NCI-H82 treated with DMSO at 0.1 percent for 48 hours (cell line): ENCODE measurements around the gene PICK1.

Source experiments
- DNase-seq: peaks from one replicate; lab custom pipeline; 2025; ENCODE audit not compliant: unreplicated experiment; lab: John Stamatoyannopoulos, UW

The PICK1 gene

GRCh38 chr22:38086001-38086845, 29.0 kb downstream of the PICK1 start:
- no peak for DNase-seq

DNA sequence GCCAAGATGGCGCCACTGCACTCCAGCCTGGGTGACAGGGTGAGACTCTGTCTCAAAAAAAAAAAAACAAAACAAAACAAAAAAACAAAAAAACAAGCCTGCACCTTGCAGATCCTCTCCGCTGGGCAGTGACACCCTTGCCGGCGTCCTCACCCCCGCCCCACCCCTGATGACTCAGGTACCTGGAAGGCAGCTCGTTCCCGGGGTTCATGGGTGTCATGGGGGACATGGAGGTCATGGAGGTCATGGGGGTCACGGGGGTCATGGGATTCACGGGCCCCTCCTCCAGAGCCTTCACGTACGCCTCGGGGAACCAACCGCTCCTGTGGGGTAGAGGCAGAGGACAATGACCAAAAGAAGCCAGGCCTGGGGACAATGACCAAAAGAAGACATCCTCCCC, 29.7 kb downstream of the PICK1 start:
- no peak for DNase-seq

GRCh38 chr22:38087855-38088254, 30.7 kb downstream of the PICK1 start:
- no peak for DNase-seq

DNA sequence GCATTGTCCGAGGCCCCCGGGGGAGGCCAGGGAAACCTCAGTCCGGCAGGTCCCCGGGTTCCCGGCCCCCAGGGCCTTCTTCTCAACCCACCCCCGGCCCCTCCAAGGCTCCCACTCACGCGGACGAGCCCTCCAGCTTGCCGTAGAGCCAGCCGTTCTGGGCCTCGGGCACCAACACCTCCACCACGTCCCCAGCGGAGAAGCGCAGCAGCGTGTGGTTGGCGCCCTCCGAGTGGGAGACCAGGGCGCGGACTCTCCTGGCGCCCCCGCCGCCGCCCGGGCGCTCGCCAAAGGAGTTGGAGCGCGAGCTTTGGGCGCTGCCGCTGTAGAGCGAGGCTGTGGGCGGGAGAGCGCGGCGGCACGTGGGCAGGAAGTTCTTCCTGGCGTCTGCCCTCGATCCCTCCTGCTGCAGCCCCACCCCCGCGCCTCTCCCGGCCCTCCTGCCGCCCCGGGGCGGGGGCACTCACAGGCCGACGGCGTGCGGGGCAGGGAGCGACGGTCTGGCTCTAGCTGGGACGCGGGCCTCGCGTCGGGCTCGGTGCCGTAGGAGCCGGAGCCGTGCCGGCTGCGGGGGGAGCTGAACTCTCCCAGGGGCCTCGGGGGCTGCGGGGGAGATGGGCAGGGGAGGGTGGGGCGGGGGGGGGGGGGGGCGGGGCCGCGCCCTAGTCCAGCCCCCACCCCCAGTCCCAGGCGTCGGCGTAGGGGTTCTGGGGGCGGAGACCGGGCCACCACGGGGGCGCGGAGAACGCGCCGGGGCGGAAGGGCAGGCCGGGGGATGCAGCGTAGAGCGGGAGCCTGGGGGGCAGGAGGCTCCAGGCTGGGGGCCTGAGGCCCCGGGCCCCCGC, 31.6 kb downstream of the PICK1 start:
- DNase-seq = no peak

DNA sequence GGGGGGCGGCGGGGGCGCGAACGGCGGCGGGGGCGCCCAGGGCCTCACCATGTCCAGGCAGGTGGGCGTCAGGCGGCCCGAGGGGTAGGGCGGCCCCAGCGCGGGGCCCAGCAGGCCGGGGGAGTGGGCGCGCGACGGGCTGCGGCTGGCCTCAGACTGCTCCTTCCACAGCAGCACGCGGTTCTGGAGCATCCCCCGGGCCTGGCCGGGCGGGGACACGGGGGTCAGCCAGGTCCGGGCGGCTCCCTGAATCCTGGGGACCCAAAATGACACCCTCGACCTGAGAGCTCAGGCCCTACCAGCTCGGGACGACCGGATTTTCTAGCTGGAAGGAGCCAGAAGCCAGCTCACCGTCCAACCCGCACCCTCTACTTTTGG, 32.3 kb downstream of the PICK1 start:
- no peak for DNase-seq

- no peak for DNase-seq
Measured at GRCh38 chr22:38097058-38097457, 39.9 kb downstream of the PICK1 start.

DNA sequence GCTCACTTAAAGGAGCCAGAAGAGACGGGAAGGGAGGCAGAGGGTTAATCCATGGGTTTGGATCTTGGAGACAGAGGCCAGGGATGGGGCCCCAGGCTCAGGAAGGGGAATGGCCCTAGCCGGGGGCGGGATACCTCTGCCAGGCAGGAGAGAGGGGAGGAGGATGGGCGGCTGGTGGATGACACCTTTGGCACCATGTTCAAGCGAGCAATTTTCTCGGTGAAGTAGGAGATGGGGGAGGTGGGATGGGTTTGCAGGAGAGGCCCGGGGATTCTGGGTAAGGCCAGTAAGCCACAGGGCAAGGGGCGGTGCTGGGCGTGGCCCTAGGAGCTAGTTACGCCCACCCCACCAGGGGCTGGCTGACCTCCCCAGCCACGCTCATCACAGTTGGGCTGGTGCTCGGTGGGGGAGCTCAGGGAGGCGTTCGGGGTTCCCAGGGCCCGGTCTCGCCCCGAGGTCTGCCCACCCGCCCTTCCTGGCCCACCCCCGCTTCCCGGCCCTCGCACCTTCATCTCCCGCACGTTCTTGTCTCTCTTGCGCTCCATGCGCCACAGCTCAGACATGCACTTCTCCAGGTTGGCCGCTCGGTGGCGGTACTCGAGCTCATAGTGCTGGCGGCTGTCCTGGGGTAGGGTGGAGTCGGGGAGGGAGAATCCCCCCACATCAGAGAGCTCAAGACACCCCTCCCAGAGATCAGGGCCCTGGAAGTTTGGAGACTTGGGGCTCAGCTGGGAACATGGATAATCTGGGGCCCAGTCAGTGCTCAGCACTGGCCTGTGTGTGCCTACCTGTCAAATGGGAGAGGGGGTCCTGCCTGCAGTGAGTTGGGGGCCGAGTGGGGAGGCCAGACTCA, 40.6 kb downstream of the PICK1 start:
- no peak for DNase-seq

DNA sequence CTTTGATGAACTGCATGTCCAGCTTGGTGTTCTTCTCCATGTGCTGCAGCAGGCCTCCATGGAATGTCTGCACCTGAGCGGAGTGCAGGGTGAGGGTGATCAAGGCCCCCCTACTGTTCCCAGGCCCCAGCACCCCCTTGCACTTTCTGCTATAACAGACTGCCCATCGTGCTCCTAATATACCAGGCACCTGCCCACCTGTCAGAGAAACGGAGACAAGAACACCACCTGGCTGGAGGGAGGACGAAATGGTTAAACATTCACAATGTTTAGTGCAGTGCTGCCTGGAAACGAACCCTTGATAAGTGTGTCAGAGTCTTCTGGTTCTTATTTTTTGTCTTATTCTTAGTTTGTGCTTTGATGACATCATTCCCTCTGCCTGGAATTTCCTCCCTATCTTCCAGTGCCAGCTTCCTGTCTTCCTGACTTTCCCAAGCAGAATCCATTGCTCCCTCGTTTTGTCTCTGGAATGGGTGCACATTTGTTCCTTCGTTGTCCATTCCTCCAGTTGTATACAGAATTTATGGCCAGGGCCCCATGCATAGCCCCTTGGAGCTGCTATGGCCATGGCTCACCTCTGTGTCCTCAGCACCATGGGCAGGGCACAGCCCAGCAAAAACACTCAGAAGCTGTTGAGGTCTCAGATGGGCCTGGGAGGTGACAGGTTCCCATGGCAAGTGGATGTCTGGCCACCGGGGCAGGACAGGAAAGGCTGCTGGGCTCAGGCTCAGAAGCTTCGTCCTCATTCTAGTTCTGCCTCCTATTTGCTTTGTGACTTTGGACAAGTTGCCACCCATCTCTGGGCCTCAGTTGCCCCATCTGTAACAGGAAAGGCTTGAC, 41.4 kb downstream of the PICK1 start:
- no peak for DNase-seq

DNA sequence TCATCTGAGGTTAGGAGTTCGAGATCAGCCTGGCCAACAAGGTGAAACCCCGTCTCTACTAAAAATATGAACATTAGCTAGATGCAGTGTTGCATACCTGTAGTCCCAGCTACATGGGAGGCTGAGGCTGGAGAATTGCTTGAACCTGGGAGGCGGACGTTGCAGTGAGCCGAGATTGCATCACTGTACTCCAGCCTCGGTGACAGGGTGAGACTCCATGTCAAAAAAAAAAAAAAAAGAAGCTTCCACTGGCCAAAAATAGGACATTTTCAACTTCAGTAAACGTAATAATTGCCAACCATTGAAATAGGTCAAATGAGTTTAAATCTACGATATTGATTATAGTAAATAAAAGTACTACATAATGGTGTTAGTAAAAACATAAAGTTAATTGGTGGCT, 46.4 kb downstream of the PICK1 start:
- no peak for DNase-seq

GRCh38 chr22:38104084-38104483, 46.9 kb downstream of the PICK1 start:
- no peak for DNase-seq

GRCh38 chr22:38106814-38107578, 49.8 kb downstream of the PICK1 start:
- DNase-seq = no peak

DNA sequence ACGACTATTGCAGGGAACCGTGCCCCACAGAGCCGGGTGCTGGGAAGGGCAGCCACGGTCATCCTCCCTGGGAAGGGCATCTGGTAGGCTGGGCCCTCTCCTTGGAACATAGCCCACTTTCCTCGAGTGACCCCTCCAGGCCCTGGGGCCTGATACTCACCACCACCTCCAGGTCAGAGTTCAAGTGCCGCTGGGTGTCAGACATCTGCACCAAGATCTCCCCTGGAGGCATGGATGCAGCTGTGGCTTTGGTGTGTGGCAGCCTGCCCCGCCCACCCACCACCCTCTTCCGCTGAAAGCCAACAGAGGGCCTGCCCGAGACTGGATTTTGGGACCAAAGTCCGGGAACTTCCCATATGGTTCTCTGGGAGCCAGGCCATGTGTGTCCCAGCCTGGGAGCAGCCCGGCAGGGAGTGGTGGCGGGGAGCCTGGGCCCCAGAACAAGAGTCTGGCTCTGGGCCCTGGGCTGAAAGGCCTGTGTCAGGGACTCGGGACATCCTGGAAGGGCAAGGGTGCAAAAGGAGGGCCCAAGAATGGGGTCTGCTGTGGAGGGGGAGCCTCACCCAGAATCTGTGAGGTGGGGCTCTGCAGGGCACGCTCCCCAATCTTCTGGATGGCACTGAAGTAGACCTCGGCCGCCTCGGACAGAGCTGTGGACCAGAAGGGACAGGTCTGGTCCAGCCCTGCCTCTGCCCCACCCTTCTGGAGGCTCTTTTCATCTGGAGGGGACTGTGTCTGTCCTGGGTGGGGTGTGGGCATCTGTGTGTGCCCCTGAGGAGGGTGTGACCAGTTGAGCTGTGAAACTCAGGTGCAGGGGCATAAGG, 50.7 kb downstream of the PICK1 start:
- no peak for DNase-seq

DNA sequence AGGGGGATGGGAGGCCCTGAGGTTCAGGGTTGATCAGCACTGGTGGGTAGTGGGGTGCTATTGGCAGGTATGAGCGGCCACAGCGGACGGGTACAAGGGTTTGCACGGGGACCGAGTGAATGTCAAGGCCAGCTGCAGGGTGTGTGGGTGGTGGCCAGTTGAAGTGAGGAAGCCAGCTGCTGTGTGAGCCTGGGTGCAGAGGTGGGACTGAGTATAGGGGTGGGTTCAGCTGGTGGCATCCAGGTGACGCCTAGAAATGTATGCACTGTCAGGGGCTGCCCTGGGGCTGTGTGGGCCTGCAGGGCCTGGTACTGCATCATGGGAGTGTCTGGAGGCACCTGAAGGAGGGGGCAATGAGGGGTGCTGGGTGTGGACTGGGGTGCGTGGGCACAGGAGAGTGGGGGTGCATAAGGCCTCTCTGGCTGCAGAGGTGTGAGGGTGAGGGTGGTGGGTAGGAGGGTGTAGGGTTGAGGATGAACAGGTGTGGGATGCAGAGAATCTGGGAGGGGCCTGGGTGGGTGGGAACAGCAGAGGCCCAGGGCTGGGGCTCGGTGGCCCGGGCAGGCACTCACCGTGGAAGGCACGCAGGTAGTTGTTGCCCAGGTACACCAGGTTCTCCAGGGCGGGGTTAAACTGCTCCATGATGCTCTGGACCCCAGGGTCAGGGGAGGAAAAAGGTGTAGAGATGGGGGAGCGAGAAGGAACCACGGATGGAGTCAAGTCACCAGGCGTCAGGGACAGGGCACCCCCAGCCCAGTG, 51.5 kb downstream of the PICK1 start:
- DNase-seq = no peak

DNA sequence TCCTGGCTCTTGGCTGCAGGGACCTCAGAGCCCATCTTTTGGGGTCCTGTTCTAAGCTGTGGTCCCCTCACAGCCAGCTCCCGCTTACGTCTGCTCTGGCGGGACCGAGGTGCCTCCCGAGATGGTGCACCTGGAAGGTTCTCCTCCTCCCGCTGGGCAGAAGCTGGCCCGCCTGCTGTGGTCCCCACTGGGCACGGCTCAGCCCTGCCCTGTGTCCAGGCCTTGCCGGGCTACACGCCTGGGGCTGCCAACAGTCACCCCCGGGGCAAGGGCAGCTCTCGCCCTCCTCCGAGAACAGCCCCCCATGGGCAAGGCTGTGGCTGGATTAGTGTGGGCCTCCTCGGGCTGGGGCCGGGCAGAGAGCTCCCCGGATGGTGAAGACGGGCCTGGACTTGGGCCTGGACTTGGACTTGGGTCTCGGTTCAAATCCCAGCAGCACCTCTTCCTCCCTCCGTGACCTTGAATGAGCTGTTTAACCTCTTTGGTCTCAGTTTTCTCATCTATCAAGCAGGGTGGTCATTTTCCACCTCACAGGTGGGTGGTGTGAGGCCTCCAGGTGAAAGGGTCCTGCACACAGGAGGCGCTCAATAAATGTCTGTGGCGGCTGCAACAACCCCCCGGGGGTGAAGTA, 52.3 kb downstream of the PICK1 start:
- no peak for DNase-seq

DNA sequence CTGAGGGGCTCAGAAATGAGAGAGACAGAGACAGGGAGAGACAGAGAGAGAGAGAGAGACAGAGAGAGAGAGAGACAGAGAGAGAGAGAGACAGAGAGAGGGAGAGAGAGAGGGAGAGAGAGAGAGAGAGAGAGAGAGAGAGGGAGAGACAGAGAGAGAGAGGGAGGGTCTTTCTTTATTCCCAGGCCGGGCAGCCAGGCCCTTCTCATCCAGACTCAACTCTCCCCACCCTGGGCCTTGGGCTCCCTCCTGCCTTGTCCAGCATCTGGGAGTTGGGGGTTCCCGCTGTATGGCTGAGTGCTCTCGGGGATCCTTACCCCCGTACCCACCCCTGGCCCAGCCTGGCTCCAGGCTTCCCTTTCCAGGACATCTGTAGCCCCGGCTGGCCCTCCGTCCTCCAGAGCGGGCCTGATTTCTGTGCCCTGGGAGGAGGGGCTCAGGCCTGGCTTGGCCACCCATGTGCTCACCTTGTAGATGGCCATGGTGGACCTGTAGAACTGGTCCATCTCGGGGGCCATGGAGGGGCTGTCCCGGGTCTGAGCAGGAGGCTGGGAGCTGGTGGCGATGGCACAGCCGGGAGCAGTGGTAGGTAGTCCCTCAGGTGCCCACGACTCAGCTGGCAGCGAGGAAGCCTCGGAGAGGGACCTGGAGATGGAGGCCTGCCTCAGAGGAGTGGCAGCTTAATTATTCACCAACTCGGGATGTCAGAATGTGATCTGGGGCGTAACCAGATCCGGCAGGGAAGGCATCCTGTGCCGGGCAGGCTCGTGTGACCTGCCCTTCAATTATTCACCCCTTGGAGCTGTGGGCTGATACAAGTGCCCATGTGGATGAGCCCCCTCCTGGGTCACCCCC, 53.0 kb downstream of the PICK1 start, which contains the start of gene BAIAP2L2:
Gene BAIAP2L2 (minus strand): TSS at position 677 of the 855 bp plus-strand sequence. CDS start 159 bp downstream, at position 518.
- no peak for DNase-seq
